ENCODE measurements around the gene AMBRA1. TPM values are rescaled to one million over a fixed set of nuclear protein-coding genes. Genes with fewer than 3 reads are reported as not detected.

Gene AMBRA1
- total and polyA plus RNA-seq, 2 experiments from 2014 or later, result 10.5 to 52.7 TPM

DNA sequence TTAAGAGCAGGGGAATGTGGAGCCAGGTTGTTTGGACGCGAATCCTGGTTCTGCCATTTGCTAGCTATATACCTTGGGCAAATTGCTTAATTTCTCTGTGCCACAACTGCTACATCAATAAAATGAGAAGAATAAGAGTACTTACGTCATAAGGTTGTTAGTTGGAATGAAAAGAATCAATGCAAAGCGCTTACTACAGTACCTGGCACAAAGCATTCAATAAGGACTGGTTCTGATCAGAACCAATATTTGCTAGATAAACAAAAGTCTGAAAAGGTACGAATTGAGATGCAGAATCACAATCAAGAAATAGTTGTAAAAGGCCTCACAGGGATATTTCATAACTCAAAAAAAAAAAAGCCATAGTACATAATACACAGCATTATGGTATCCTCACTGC, 11.2 kb downstream of the AMBRA1 start:
- Histone ChIP-seq H3K4me1 (ENCODE audit: low read depth) (no peaks in the 10 kb centered on the region), H3K36me3 (no peaks in the 10 kb centered on the region), H3K9me3 (ENCODE audit: low read depth) (no peaks in the 10 kb centered on the region), H3K4me3 (no peak overlapping the region), H3K27me3 (no peaks in the 10 kb centered on the region), H3K27ac (no peak overlapping the region)
- TF ChIP-seq, protein P1, sequence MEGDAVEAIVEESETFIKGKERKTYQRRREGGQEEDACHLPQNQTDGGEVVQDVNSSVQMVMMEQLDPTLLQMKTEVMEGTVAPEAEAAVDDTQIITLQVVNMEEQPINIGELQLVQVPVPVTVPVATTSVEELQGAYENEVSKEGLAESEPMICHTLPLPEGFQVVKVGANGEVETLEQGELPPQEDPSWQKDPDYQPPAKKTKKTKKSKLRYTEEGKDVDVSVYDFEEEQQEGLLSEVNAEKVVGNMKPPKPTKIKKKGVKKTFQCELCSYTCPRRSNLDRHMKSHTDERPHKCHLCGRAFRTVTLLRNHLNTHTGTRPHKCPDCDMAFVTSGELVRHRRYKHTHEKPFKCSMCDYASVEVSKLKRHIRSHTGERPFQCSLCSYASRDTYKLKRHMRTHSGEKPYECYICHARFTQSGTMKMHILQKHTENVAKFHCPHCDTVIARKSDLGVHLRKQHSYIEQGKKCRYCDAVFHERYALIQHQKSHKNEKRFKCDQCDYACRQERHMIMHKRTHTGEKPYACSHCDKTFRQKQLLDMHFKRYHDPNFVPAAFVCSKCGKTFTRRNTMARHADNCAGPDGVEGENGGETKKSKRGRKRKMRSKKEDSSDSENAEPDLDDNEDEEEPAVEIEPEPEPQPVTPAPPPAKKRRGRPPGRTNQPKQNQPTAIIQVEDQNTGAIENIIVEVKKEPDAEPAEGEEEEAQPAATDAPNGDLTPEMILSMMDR (IDR thresholded peaks at IDR 0.05; ENCODE audit: low read depth, low read length), result no peak
- DNase-seq (ENCODE audit: low read depth in 1 of 2, low spot score in 1 of 2), result no peak

DNA sequence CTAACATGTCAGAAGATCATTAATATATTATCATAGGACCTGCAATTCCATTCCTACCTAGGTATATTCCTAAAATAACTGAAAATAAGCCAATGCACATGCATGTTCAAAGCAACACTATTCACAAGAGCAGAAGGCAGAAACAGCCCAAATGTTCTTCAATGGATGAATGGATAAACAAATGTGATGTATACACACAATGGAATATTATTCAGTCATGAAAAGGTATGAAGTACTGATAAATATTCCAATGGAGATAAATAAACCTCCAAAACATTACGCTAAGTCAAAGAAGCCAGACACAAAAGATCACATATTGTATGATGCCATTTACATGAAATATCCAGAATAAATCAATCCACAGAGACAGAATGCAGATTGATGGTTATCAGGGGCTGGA, 16.8 kb downstream of the AMBRA1 start:
- no peak overlapping the region for H3K4me3 ChIP-seq
- H3K4me1 ChIP-seq (ENCODE audit: low read depth), result no peaks in the 10 kb centered on the region
- TF ChIP-seq, protein P1 (IDR thresholded peaks at IDR 0.05; ENCODE audit: low read depth, low read length), result no peak

DNA sequence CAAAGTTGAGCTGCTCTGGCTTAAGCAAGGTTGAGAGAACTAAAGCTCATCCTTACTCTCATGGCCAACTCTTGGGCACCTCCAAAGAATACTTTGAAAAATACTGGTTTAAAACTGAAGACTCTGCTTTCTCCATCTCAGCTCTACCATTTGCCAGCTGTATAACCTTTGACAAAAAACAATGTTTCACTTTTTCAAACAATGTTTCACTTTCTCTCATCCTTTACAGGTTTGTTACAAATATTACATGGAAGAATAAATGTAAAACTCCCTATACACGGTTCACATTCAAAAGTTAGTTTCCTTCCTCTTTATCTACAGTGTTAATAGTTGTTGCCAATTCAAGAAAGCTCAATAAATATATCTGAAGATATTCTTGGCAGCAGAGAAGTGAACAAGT, 19.2 kb downstream of the AMBRA1 start:
- no peaks in the 10 kb centered on the region for H3K27me3 ChIP-seq
- no peak overlapping the region for H3K27ac ChIP-seq
- peaks cover 7% of the 10 kb centered on the region for H3K4me1 ChIP-seq (ENCODE audit: low read depth)
- TF ChIP-seq, protein P1 (IDR thresholded peaks at IDR 0.05; ENCODE audit: low read depth, low read length), result no peak
- H3K36me3 ChIP-seq, result no peaks in the 10 kb centered on the region
- no peak for DNase-seq (ENCODE audit: low read depth in 1 of 2, low spot score in 1 of 2)
- H3K4me3 ChIP-seq, result no peak overlapping the region
- H3K9me3 ChIP-seq (ENCODE audit: low read depth), result no peaks in the 10 kb centered on the region

More for the DNA sequence above, 16.8 kb downstream of the AMBRA1 start:
- Histone ChIP-seq H3K36me3 (no peaks in the 10 kb centered on the region), H3K27me3 (no peaks in the 10 kb centered on the region), H3K9me3 (ENCODE audit: low read depth) (no peaks in the 10 kb centered on the region), H3K27ac (no peak overlapping the region)
- no peak for DNase-seq (ENCODE audit: low read depth in 1 of 2, low spot score in 1 of 2)

DNA sequence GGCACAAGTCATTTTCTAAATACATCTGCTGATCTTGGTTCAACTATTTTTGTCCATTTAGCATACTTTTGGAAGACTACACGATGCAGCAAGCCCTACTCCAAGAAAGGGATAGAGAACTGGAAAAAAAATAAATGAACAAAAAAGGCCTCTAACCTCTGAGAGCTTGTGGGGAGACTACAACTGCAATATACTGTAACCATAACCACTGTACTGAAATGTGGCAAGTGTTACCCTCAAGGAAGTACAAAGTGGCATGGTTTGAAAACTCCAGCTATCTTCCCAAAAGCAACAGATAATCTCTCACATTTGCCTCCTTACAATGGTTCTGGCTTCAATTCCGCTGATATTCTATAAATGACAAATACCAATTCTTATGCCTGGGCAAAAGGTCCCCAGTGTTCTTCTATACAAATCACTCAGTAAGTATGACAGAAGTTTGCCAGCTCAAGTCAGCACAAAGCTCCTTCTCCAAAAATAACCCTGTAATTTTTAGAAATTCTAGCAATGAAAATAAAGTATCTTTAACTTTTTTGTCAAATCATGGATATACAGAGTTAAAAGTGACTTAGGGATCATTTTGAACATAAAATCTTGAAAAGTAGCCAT, 22.9 kb downstream of the AMBRA1 start:
- no peak overlapping the region for H3K4me3 ChIP-seq
- DNase-seq (ENCODE audit: low read depth in 1 of 2, low spot score in 1 of 2), result no peak
- no peaks in the 10 kb centered on the region for H3K36me3 ChIP-seq
- H3K27me3 ChIP-seq, result no peaks in the 10 kb centered on the region
- TF ChIP-seq, protein P1 (IDR thresholded peaks at IDR 0.05; ENCODE audit: low read depth, low read length), result no peak
- peaks cover 7% of the 10 kb centered on the region for H3K4me1 ChIP-seq (ENCODE audit: low read depth)
- H3K27ac ChIP-seq, result peak overlapping the region; percentile 60
- no peaks in the 10 kb centered on the region for H3K9me3 ChIP-seq (ENCODE audit: low read depth)

DNA sequence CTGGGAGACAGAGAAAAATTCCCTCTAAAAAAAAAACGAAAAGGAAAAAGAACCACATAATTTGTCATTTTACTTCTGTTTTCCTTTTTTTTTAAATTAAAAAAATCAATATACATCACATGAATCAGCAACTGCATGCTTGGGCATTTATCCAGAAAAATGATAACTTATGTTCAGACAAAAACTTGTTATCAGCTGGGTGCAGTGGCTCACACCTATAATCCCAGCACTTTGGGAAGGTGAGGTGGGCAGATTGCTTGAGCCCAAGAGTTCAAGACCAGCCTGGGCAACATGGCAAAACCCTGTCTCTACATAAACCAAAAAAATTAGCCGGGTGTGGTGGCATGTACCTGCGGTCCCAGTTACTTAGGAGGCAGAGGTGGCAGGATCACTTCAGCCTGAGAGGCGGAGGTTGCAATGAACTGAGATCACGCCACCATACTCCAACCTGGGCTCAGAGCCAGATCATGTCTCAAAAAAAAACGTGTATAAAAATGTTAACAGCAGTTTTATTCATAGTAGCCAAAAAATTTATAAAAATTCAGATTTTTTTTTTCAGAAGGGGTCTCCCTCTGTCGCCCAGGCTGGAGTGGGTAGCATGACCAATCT, 28.5 kb downstream of the AMBRA1 start:
- H3K9me3 ChIP-seq (ENCODE audit: low read depth), result no peaks in the 10 kb centered on the region
- no peaks in the 10 kb centered on the region for H3K27me3 ChIP-seq
- H3K27ac ChIP-seq, result no peak overlapping the region
- no peak overlapping the region for H3K4me3 ChIP-seq
- no peaks in the 10 kb centered on the region for H3K4me1 ChIP-seq (ENCODE audit: low read depth)
- TF ChIP-seq, protein P1 (IDR thresholded peaks at IDR 0.05; ENCODE audit: low read depth, low read length), result no peak
- peak in 1 of 2 donors; percentile 10 for DNase-seq (ENCODE audit: low read depth in 1 of 2, low spot score in 1 of 2)
- H3K36me3 ChIP-seq, result no peaks in the 10 kb centered on the region

Data from cardiac muscle cell (in vitro differentiated cells and primary cell).